A549 (cell line): ENCODE data around the gene RTEL1.

Source experiments
- CHD4 ChIP-seq: fragments of 200-600 bp; sonication (generic); IDR thresholded peaks from 2 replicates; pipeline ENCODE4 v1.6.1; 2016; ENCODE audit warnings: antibody characterized with exemption, mild to moderate bottlenecking, borderline replicate concordance
- CTCF ChIP-seq: fragments of >200 bp; sonication (Bioruptor Twin); formaldehyde crosslinking; IDR thresholded peaks from 3 replicates; pipeline ENCODE4 v1.5.1; 2016
- ELK1 ChIP-seq: fragments of 150-350 bp; IDR thresholded peaks from 2 replicates; pipeline ENCODE4 v1.6.1; 2014; ENCODE audit warnings: low read depth, mild to moderate bottlenecking, low read length
- ESRRA ChIP-seq: fragments of 150-350 bp; IDR thresholded peaks from 2 replicates; pipeline ENCODE4 v1.6.1; 2014; ENCODE audit warnings: mild to moderate bottlenecking, low read length, borderline replicate concordance
- HMGXB4 ChIP-seq: fragments of 250-450 bp; sonication (Bioruptor Pico); IDR thresholded peaks from 2 replicates; pipeline ENCODE4 v1.5.0; 2021; ENCODE audit warnings: mild to moderate bottlenecking, moderate library complexity, borderline replicate concordance
- MAFK ChIP-seq: fragments of 450-650 bp; IDR thresholded peaks from 2 replicates; pipeline ENCODE4 v1.6.1; 2014; ENCODE audit not compliant: partially characterized antibody
- NPAS2 ChIP-seq: fragments of 250-450 bp; sonication (Bioruptor Pico); IDR thresholded peaks from 2 replicates; pipeline ENCODE4 v1.8.0; 2022; ENCODE audit warnings: mild to moderate bottlenecking, moderate library complexity, borderline replicate concordance
- POLR2A ChIP-seq: IDR thresholded peaks from 2 replicates; pipeline ENCODE4 v1.6.1; 2012; ENCODE audit warnings: mild to moderate bottlenecking, low read length
- REST ChIP-seq: fragments of 200-600 bp; sonication (generic); IDR thresholded peaks from 2 replicates; pipeline ENCODE4 v1.6.1; 2016; ENCODE audit warnings: antibody characterized with exemption, mild to moderate bottlenecking, moderate library complexity
- RFX5 ChIP-seq: fragments of 450-650 bp; IDR thresholded peaks from 2 replicates; pipeline ENCODE4 v1.7.1; 2014; ENCODE audit warnings: antibody characterized with exemption, mild to moderate bottlenecking, moderate library complexity

- TF ChIP-seq MAFK (no peak), CTCF (no peak), CHD4 (no peak), POLR2A (0 out of 2 replicates have a peak, but pooled peaks have one; percentile 26), NPAS2 (CRISPR knock-in tag) (no peak), REST (no peak), HMGXB4 (CRISPR knock-in tag) (no peak), ELK1 (no peak), ESRRA (no peak), RFX5 (no peak)
These were observed 16.2 kb upstream of the RTEL1 start for GRCh38 chr20:63641792-63642523.
